GM19468 (cell line): ENCODE data around the gene EIF3I.

Experiments used
- ATAC-seq: cut with Tn5 transposase; IDR thresholded peaks from one replicate; pipeline ENCODE4 v1.9.1; 2021; ENCODE audit warnings: mild to moderate bottlenecking, moderate library complexity, moderate number of reproducible peaks; ENCODE audit not compliant: unreplicated experiment; ENCODE audit errors: extremely low read depth

EIF3I gene

GRCh38 chr1:32228771-32229170 is 6.6 kb downstream of the EIF3I start:
- no peak for ATAC-seq

GRCh38 chr1:32231843-32232432 is 9.7 kb downstream of the EIF3I start:
- ATAC-seq: no peak

- no peak for ATAC-seq
Observed at GRCh38 chr1:32232558-32233304, 10.5 kb downstream of the EIF3I start.

GRCh38 chr1:32234792-32235191 is 12.6 kb downstream of the EIF3I start:
- no peak for ATAC-seq

GRCh38 chr1:32239337-32239736 is 17.1 kb downstream of the EIF3I start:
- ATAC-seq: no peak

GRCh38 chr1:32239790-32240139 is 17.6 kb downstream of the EIF3I start:
- ATAC-seq: no peak

GRCh38 chr1:32240140-32240951 is 18.1 kb downstream of the EIF3I start:
- ATAC-seq: no peak

DNA sequence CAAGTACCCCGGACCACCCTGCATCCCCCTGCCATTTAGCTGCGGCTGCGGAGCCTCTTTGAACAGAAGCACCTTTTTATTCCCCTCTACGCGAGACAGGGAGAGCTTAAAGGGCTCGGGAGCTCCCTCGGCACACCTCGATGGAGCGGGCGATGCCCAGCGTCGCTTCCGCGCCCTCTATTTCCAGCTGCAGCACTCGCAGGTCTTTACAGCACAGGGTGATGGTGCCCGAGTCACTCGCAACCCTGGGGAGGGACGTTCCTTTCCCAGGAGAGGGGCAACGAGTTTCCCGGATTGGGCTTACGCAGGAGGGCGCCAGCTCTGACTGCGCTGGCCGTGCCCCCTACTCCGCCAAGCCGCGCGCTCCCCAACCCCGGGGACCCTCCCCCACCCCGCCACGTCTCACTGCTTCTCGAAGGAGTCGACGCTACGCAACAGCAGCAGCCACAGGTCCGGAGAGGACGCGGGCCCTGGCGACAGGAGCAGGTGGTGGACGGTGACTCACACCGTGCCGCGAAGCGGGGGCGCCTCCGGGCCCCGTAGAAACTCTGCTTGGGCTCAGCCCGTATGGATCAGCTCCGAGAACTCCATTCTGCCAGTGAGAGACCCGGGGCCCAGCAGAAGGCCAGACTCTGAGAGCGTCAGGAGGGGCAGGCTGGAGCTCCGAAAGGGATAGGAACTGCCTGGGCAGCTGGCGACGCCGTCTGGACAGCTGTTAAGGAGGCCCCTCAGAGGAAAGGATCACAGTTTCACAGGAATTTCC is 19.0 kb downstream of the EIF3I start:
- no peak for ATAC-seq

DNA sequence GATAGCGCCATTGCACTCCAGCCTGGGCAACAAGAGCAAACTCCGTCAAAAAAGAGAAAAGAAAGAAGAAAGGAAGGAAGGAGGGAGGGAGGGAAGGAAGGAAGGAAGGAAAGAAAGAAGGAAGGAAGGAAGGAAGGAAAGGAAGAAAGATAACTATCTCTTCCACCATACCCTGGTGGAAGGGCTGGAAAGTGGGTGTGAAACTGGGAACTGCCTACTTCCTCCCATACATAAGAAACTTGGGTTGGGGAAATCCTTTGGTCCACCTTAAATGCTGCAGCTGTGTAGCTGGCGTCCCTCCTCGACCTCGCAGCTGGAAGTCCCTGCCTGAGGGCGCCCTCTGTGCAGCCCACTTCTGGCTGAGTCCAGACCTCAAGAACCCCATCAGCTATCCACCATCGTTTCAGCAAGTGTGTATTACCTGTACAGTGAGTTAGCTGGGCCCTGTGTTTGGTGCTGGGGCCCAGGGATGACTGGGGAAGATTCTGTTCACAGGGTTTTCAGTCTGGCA is 20.2 kb downstream of the EIF3I start:
- ATAC-seq: no peak

DNA sequence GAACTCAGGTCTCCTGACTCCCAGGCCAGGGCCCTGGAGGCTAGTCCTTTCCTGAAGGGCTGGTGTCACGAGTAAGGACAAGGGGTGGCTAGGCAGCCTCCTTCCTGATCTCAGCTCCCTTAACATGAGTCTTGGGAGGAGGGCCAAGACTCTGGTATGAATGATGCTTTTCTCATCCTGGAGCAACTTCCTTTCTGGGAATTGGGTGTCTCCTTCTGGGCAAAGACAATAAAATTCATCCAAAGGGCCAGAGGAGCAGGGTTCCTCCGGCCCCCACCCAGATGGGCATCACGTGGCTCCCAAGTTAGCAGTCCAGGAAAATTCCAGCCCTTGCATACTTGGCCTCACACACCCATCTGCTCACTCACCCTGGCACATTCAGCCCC is 24.7 kb downstream of the EIF3I start, which contains the start of gene FAM167B:
Gene FAM167B (plus strand): TSS at position 335 of the 386 bp plus-strand sequence. CDS start 200 bp downstream, outside the sequence.
- no peak for ATAC-seq

DNA sequence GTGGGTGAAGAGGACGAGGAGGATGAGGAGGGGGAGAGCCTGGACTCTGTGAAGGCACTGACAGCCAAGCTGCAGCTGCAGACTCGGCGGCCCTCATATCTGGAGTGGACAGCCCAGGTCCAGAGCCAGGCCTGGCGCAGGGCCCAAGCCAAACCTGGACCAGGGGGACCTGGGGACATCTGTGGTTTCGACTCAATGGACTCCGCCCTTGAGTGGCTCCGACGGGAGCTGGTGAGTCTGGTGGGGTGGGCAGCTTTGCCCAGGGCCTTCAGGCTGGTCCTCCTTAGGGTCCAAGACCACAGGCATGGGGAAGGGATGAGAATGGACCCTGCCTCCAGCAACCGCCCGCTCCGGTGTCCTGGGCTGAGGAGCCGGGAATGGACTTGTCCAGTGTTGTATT is 25.2 kb downstream of the EIF3I start:
- no peak for ATAC-seq

DNA sequence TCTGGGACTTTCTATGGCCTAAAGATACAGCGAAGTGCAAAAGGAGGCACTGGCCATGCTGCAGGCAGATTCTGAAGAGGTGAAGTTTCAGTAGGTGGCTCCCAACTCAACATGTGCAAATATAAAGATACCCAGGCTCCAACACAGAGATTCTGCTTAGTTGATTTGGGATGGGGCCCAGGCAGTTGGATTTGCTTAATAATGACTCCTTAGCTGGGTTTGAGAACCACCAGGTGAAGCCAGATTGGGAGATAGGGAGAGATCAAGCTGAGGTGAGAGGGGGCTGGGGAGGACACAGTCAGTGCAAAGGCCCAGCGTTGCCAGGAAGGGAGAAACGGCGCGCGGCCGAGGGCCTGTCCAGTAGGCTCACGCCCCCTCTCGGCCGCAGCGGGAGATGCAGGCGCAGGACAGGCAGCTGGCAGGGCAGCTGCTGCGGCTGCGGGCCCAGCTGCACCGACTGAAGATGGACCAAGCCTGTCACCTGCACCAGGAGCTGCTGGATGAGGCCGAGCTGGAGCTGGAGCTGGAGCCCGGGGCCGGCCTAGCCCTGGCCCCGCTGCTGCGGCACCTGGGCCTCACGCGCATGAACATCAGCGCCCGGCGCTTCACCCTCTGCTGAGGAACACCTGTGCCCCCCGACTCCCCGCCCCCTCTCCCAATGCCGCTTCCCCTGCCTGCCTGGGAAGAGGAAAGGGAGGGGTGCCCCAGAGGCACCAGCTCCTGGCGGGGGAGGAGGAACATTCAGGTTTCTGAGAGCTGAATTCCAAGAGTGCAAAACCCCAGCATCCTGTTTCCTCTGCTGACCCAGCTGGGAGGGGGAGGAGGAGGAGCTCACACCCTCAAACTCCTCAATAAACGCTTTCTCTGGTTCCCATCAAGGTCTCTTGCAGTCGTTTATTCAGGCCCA is 26.0 kb downstream of the EIF3I start:
- no peak for ATAC-seq

DNA sequence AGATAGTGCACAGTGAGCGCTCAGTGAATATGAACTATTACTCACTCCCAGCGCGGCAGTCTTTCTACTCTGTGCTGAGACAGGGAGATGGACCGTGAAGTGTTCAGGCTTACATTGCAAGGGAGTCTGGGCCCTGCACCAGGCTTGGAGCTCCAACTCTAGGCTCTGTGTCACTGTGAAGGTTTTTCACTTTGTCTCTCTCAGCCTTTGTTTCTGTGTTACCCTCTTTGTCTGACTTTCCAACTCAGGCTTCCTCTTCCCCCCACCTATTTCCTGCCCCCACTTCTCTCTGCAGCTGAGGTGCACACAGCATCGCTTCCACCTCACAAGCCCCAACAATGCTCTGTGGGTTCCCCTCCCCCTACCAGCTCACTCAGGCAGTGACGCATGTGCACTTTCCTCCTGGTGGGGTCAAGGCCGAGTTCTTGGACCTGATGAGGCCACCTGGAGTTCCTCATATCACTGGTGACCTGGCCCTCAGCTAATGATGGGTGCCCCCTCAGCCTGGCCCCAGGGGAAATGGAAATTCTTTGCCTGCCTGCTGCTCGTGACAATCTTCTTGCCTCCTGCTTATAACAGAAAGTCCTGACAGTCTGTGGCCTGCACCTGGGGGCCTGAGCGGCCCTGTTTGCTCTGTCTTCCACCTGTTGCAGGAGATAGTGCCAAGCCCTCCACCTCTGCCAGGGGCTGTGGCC is 27.8 kb downstream of the EIF3I start:
- no peak for ATAC-seq

DNA sequence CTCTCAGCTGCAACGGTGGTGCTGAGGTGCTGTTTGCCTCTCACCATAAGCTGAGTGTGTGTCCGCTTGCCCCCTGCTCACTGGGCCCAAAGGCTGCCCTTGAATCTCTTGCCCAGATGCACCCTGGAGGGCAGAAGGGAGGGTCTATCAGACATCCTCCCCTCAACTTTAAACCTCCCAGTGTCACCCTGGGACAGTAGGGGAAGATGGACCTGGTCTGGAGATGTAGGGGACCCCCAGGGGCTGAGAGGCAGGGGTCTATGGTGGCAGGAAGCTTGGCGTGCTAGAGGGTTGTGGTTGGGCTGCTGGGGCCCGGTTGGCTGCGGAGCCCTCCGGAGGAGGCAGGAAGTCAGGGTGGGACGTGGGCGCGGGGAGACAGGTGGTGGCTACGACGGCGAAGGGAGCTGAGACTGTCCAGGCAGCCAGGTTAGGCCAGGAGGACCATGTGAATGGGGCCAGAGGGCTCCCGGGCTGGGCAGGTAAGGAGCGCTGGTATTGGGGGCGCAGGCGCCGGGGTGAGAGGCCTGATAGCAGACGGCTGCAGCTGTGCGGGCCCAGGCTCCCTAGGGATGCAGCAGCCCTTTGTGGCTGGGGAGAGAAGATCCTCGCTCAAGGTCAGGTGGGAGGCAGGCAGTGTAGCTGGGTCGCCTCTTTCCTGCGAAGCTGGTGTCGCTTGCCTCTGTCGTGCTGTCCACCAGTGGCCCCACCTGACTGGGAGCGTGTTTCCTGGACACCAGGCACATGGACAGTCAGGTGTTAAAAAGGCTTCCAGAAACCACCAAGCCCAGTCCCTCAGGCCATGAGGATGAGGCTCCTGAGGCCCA is 28.9 kb downstream of the EIF3I start, which contains the start of gene LCK:
Gene LCK (plus strand): TSS at position 373 of the 824 bp plus-strand sequence. CDS start 23,065 bp downstream, outside the sequence.
- no peak for ATAC-seq

DNA sequence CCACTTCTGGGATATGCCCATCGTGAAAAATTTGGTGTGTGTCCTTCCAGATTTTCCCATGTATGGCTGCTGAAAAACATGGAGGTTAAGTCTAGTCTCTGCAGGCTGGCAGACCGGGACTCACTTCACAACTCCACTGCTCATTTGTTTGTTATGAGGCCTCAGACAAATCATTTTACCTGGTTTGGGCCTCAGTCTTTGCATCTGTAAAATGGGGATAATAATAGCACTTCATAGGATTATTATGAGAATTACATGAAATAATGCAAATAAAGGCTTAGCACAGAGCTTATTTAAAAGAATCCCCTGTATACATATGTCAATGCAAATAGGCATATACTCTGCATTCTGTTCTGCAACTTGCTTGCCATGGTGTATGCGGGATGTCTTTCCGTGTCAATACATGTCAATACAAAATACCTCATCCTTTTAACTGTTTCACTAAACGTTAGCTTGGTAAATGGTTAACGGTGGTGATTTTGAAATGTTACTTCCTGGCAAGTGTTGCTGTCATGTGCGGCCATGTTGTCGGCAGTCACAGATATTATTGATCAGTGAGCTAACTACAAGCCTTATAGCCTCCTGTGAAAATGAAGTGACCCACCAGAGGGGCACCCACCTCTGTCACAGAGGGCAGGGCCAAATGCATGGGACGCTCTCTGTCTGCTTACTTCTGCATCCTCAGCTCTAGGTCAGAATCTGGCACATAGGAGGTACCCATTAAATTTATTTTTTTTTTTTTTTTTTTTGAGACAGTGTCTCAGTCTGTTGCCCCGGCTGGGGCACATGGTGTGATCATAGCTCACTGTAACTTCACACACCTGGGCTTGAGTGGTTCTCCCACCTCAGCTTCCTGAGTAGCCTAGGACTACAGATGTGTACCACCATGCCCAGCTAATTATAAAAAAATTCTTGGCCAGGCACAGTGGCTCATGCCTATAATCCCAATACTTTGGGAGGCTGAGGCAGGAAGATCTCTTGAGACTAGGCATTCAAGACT is 33.2 kb downstream of the EIF3I start:
- no peak for ATAC-seq

- no peak for ATAC-seq
Observed at GRCh38 chr1:32256473-32257226, 34.4 kb downstream of the EIF3I start.
